H1 (cell line): ENCODE data around the gene SH3RF2. TPM values are rescaled to one million over a fixed set of nuclear protein-coding genes. Genes with fewer than 3 reads are reported as not detected.

Experiments
- BRCA1 ChIP-seq: IDR thresholded peaks from 2 replicates; pipeline ENCODE4 v1.6.1; 2012; ENCODE audit warnings: low read depth, low read length, improper control_type of control experiment
- CEBPB ChIP-seq: IDR thresholded peaks from 2 replicates; pipeline ENCODE4 v1.6.1; 2012; ENCODE audit warnings: low read depth, low read length
- KDM1A ChIP-seq: fragments of 200-600, 300-600 bp; sonication (generic); IDR thresholded peaks from 2 replicates; pipeline ENCODE4 v1.7.1; 2016; ENCODE audit warnings: mild to moderate bottlenecking, low read length, borderline replicate concordance
- KDM5A ChIP-seq: fragments of 200-600 bp; IDR thresholded peaks from 2 replicates; pipeline ENCODE4 v1.7.1; 2012; ENCODE audit warnings: mild to moderate bottlenecking, low read length, inconsistent platforms, mixed read lengths
- NRF1 ChIP-seq: IDR thresholded peaks from 2 replicates; pipeline ENCODE4 v1.6.1; 2011; ENCODE audit warnings: mild to moderate bottlenecking, low read depth, low read length, improper control_type of control experiment
- RBBP5 ChIP-seq: IDR thresholded peaks from 2 replicates; pipeline ENCODE4 v1.7.1; 2012; ENCODE audit warnings: low read depth, mild to moderate bottlenecking, inconsistent platforms, low read length, moderate library complexity, borderline replicate concordance
- RXRA ChIP-seq: IDR thresholded peaks from 2 replicates; pipeline ENCODE4 v1.6.1; 2011; ENCODE audit warnings: low read depth, mild to moderate bottlenecking, low read length, moderate library complexity; ENCODE audit not compliant: insufficient read depth
- SP2 ChIP-seq: IDR thresholded peaks from 2 replicates; pipeline ENCODE4 v1.6.1; 2012; ENCODE audit warnings: mild to moderate bottlenecking, low read length, inconsistent platforms
- polyA plus RNA-seq, 7 experiments: library from polyadenylated mRNA; depleted of rRNA in 3 of 7; stranded (reverse) in 5 of 7; unstranded in 2 of 7; fragments of >200 nt in 5 of 7; fragments of 200-250 nt in 2 of 7; gene quantifications; 1 replicate in 5 of 7; 2 replicates in 1 of 7; 4 replicates in 1 of 7; pipeline versions ENCODE4 v1.2.1 to v1.2.3, GENCODE V29; 2011 to 2013; ENCODE audit warnings: missing spikeins in 2 of 7, mixed read lengths in 2 of 7
- total RNA-seq: library from RNA; stranded (reverse); fragmentation: NEBNext Ultra II Directional; extraction: Animal tissue kit (Norgen Biotek cat#: 25700); gene quantifications from 2 replicates; pipeline ENCODE4 v1.2.1, GENCODE V29; 2021
- TF ChIP-seq, protein P1 (sequence below): fragments of 300-600 bp; sonication (generic); IDR thresholded peaks from 2 replicates; pipeline ENCODE4 v1.7.1; 2012; ENCODE audit warnings: low read length, moderate library complexity, mild to moderate bottlenecking, inconsistent platforms; ENCODE audit not compliant: insufficient replicate concordance

Gene SH3RF2
- total and polyA plus RNA-seq, 2 of the 8 experiments (the other 6 are each of a cell fraction or from before 2014, with no cell fraction given): 0.80 to 0.95 TPM

- TF ChIP-seq, protein P1, sequence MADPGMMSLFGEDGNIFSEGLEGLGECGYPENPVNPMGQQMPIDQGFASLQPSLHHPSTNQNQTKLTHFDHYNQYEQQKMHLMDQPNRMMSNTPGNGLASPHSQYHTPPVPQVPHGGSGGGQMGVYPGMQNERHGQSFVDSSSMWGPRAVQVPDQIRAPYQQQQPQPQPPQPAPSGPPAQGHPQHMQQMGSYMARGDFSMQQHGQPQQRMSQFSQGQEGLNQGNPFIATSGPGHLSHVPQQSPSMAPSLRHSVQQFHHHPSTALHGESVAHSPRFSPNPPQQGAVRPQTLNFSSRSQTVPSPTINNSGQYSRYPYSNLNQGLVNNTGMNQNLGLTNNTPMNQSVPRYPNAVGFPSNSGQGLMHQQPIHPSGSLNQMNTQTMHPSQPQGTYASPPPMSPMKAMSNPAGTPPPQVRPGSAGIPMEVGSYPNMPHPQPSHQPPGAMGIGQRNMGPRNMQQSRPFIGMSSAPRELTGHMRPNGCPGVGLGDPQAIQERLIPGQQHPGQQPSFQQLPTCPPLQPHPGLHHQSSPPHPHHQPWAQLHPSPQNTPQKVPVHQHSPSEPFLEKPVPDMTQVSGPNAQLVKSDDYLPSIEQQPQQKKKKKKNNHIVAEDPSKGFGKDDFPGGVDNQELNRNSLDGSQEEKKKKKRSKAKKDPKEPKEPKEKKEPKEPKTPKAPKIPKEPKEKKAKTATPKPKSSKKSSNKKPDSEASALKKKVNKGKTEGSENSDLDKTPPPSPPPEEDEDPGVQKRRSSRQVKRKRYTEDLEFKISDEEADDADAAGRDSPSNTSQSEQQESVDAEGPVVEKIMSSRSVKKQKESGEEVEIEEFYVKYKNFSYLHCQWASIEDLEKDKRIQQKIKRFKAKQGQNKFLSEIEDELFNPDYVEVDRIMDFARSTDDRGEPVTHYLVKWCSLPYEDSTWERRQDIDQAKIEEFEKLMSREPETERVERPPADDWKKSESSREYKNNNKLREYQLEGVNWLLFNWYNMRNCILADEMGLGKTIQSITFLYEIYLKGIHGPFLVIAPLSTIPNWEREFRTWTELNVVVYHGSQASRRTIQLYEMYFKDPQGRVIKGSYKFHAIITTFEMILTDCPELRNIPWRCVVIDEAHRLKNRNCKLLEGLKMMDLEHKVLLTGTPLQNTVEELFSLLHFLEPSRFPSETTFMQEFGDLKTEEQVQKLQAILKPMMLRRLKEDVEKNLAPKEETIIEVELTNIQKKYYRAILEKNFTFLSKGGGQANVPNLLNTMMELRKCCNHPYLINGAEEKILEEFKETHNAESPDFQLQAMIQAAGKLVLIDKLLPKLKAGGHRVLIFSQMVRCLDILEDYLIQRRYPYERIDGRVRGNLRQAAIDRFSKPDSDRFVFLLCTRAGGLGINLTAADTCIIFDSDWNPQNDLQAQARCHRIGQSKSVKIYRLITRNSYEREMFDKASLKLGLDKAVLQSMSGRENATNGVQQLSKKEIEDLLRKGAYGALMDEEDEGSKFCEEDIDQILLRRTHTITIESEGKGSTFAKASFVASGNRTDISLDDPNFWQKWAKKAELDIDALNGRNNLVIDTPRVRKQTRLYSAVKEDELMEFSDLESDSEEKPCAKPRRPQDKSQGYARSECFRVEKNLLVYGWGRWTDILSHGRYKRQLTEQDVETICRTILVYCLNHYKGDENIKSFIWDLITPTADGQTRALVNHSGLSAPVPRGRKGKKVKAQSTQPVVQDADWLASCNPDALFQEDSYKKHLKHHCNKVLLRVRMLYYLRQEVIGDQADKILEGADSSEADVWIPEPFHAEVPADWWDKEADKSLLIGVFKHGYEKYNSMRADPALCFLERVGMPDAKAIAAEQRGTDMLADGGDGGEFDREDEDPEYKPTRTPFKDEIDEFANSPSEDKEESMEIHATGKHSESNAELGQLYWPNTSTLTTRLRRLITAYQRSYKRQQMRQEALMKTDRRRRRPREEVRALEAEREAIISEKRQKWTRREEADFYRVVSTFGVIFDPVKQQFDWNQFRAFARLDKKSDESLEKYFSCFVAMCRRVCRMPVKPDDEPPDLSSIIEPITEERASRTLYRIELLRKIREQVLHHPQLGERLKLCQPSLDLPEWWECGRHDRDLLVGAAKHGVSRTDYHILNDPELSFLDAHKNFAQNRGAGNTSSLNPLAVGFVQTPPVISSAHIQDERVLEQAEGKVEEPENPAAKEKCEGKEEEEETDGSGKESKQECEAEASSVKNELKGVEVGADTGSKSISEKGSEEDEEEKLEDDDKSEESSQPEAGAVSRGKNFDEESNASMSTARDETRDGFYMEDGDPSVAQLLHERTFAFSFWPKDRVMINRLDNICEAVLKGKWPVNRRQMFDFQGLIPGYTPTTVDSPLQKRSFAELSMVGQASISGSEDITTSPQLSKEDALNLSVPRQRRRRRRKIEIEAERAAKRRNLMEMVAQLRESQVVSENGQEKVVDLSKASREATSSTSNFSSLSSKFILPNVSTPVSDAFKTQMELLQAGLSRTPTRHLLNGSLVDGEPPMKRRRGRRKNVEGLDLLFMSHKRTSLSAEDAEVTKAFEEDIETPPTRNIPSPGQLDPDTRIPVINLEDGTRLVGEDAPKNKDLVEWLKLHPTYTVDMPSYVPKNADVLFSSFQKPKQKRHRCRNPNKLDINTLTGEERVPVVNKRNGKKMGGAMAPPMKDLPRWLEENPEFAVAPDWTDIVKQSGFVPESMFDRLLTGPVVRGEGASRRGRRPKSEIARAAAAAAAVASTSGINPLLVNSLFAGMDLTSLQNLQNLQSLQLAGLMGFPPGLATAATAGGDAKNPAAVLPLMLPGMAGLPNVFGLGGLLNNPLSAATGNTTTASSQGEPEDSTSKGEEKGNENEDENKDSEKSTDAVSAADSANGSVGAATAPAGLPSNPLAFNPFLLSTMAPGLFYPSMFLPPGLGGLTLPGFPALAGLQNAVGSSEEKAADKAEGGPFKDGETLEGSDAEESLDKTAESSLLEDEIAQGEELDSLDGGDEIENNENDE: no peak
- TF ChIP-seq RXRA: no peak
- no peak for TF ChIP-seq KDM1A
- no peak for TF ChIP-seq CEBPB
- TF ChIP-seq RBBP5: no peak
- TF ChIP-seq NRF1: no peak
- no peak for TF ChIP-seq SP2
- TF ChIP-seq BRCA1: no peak
- TF ChIP-seq KDM5A: no peak
These were observed 71.6 kb downstream of the SH3RF2 start (continued) for GRCh38 chr5:146007989-146008388.
